HepG2 (cell line): Measurements from ENCODE around the gene ZNF19. TPM values are rescaled to one million over a fixed set of nuclear protein-coding genes. Genes with fewer than 3 reads are reported as not detected.

Experiments
- CC2D1A ChIP-seq: sonication (generic); formaldehyde crosslinking; IDR thresholded peaks from 2 replicates; pipeline ENCODE4 v1.8.1; 2023; ENCODE audit warnings: mild to moderate bottlenecking, missing genetic modification reagents
- RAD21 ChIP-seq: fragments of 450-650 bp; formaldehyde crosslinking; IDR thresholded peaks from 2 replicates; pipeline ENCODE4 v1.5.0; 2020; ENCODE audit warnings: mild to moderate bottlenecking
- TOE1 ChIP-seq: sonication (generic); formaldehyde crosslinking; IDR thresholded peaks from 2 replicates; pipeline ENCODE4 v1.4.0; 2020; ENCODE audit warnings: mild to moderate bottlenecking, missing genetic modification reagents
- ZSCAN5A ChIP-seq: sonication (generic); formaldehyde crosslinking; IDR thresholded peaks from 2 replicates; pipeline ENCODE4 v1.8.0; 2022; ENCODE audit warnings: mild to moderate bottlenecking, missing genetic modification reagents, borderline replicate concordance
- polyA plus RNA-seq, 8 experiments: library from polyadenylated mRNA; depleted of rRNA in 3 of 8; stranded (reverse) in 7 of 8; unstranded in 1 of 8; fragments of >200 nt; fragmentation: Illumina TruSeq in 4 of 8; extraction: Trizol in 4 of 8; gene quantifications; 2 replicates each; pipeline versions ENCODE4 v1.2.1 to v1.2.3, GENCODE V29; 2011 to 2016; ENCODE audit warnings: low read depth in 4 of 8, missing spikeins in 1 of 8, mixed read lengths in 1 of 8; ENCODE audit not compliant: insufficient read depth in 1 of 8
- total RNA-seq, 5 experiments: library from RNA; depleted of rRNA; stranded (reverse); fragments of >200 nt; fragmentation: Illumina TruSeq; extraction: Trizol; gene quantifications; 2 replicates each; pipeline ENCODE4 v1.2.3, GENCODE V29; 2016; ENCODE audit warnings: low read depth in 1 of 5
- TF ChIP-seq, protein P1 (sequence below), 2 experiments: sonication (generic) in 1 of 2; formaldehyde crosslinking in 1 of 2; IDR thresholded peaks; 2 replicates each; pipeline versions ENCODE4 v1.4.0 to v1.6.1; 2018 to 2020; ENCODE audit warnings: missing genetic modification reagents in 2 of 2, borderline replicate concordance in 1 of 2, low read depth in 1 of 2, mild to moderate bottlenecking in 1 of 2, missing biosample characterization in 1 of 2
- TF ChIP-seq, protein P2 (sequence below): sonication (generic); formaldehyde crosslinking; conservative IDR thresholded peaks from 2 replicates; pipeline ENCODE4 v1.8.1; 2023; ENCODE audit warnings: missing genetic modification reagents
- TF ChIP-seq, protein P3 (sequence below): sonication (generic); formaldehyde crosslinking; IDR thresholded peaks from 2 replicates; pipeline ENCODE4 v1.5.1; 2020; ENCODE audit warnings: missing genetic modification reagents, mild to moderate bottlenecking, borderline replicate concordance

ZNF19 gene
- total and polyA plus RNA-seq, 2 of the 13 experiments (the other 11 are each of a cell fraction or from before 2014, with no cell fraction given): 3.2 to 5.8 TPM

- TF ChIP-seq, protein P1, sequence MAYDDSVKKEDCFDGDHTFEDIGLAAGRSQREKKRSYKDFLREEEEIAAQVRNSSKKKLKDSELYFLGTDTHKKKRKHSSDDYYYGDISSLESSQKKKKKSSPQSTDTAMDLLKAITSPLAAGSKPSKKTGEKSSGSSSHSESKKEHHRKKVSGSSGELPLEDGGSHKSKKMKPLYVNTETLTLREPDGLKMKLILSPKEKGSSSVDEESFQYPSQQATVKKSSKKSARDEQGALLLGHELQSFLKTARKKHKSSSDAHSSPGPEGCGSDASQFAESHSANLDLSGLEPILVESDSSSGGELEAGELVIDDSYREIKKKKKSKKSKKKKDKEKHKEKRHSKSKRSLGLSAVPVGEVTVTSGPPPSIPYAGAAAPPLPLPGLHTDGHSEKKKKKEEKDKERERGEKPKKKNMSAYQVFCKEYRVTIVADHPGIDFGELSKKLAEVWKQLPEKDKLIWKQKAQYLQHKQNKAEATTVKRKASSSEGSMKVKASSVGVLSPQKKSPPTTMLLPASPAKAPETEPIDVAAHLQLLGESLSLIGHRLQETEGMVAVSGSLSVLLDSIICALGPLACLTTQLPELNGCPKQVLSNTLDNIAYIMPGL (CRISPR knock-in tag; IDR thresholded peaks at IDR 0.05; ENCODE audit: borderline replicate concordance in 1 of 2, low read depth in 1 of 2): no peak
- TF ChIP-seq ZSCAN5A (CRISPR knock-in tag) (no peak), CC2D1A (no peak), RAD21 (CRISPR knock-in tag) (no peak), TOE1 (no peak)
- TF ChIP-seq, protein P2, sequence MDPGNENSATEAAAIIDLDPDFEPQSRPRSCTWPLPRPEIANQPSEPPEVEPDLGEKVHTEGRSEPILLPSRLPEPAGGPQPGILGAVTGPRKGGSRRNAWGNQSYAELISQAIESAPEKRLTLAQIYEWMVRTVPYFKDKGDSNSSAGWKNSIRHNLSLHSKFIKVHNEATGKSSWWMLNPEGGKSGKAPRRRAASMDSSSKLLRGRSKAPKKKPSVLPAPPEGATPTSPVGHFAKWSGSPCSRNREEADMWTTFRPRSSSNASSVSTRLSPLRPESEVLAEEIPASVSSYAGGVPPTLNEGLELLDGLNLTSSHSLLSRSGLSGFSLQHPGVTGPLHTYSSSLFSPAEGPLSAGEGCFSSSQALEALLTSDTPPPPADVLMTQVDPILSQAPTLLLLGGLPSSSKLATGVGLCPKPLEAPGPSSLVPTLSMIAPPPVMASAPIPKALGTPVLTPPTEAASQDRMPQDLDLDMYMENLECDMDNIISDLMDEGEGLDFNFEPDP (CRISPR knock-in tag): no peak
- TF ChIP-seq, protein P3, sequence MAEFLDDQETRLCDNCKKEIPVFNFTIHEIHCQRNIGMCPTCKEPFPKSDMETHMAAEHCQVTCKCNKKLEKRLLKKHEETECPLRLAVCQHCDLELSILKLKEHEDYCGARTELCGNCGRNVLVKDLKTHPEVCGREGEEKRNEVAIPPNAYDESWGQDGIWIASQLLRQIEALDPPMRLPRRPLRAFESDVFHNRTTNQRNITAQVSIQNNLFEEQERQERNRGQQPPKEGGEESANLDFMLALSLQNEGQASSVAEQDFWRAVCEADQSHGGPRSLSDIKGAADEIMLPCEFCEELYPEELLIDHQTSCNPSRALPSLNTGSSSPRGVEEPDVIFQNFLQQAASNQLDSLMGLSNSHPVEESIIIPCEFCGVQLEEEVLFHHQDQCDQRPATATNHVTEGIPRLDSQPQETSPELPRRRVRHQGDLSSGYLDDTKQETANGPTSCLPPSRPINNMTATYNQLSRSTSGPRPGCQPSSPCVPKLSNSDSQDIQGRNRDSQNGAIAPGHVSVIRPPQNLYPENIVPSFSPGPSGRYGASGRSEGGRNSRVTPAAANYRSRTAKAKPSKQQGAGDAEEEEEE (CRISPR knock-in tag): no peak
Observed at GRCh38 chr16:71514476-71514875, 25.4 kb upstream of the ZNF19 start (continued).
